Hepatocyte (in vitro differentiated cells): ENCODE results near the gene SPANXN2. TPM values are rescaled to one million over a fixed set of nuclear protein-coding genes. Genes with fewer than 3 reads are reported as not detected.
"Not testable (repeated sequence)": the region's sequence is repeated elsewhere in the genome, so short reads cannot be mapped to it uniquely, and the experiment has no call there.

Experiments
- DNase-seq: peaks from one replicate; pipeline ENCODE4 v3.0.0-alpha.2; 2016; ENCODE audit warnings: low spot score
- H2AFZ ChIP-seq: fragments of 200-600 bp; sonication (generic); 2 replicates; pipeline ENCODE4 v1.6.0; 2016; ENCODE audit warnings: antibody characterized with exemption, mild to moderate bottlenecking
- H3K27ac ChIP-seq: fragments of 200-600 bp; sonication (generic); 2 replicates; pipeline ENCODE4 v1.5.1; 2016; ENCODE audit warnings: mild to moderate bottlenecking
- H3K27me3 ChIP-seq: fragments of 200-600 bp; sonication (generic); 2 replicates; pipeline ENCODE4 v1.6.1; 2016
- H3K36me3 ChIP-seq: fragments of 200-600 bp; sonication (generic); replicated peaks from 2 replicates; pipeline ENCODE4 v1.5.1; 2016; ENCODE audit warnings: low read depth; ENCODE audit not compliant: insufficient read depth
- H3K4me1 ChIP-seq: fragments of 200-600 bp; sonication (generic); 2 replicates; pipeline ENCODE4 v1.5.1; 2016; ENCODE audit warnings: mild to moderate bottlenecking, moderate library complexity; ENCODE audit not compliant: insufficient read depth
- H3K4me2 ChIP-seq: fragments of 200-600 bp; sonication (generic); 2 replicates; pipeline ENCODE4 v1.6.0; 2016
- H3K4me3 ChIP-seq: fragments of 200-600 bp; sonication (generic); 2 replicates; pipeline ENCODE4 v1.5.1; 2016; ENCODE audit warnings: mild to moderate bottlenecking
- H3K79me2 ChIP-seq: fragments of 200-600 bp; sonication (generic); 2 replicates; pipeline ENCODE4 v1.6.0; 2017; ENCODE audit warnings: mild to moderate bottlenecking
- H3K9me2 ChIP-seq: fragments of 200-600 bp; sonication (generic); replicated peaks from 2 replicates; pipeline ENCODE4 v1.6.0; 2017; ENCODE audit warnings: mild to moderate bottlenecking; ENCODE audit not compliant: insufficient read depth
- H3K9me3 ChIP-seq: fragments of 200-600 bp; sonication (generic); 2 replicates; pipeline ENCODE4 v1.5.1; 2016; ENCODE audit warnings: low read depth, mild to moderate bottlenecking
- H4K20me1 ChIP-seq: fragments of 200-600 bp; sonication (generic); 2 replicates; pipeline ENCODE4 v1.6.0; 2016; ENCODE audit warnings: mild to moderate bottlenecking; ENCODE audit not compliant: insufficient read depth, poor library complexity, severe bottlenecking
- EZH2 ChIP-seq: fragments of 200-600 bp; sonication (generic); IDR thresholded peaks from 2 replicates; pipeline ENCODE4 v1.6.1; 2016; ENCODE audit warnings: antibody characterized with exemption, mild to moderate bottlenecking, borderline replicate concordance
- EZH2phosphoT487 ChIP-seq: fragments of 200-600 bp; sonication (generic); IDR thresholded peaks from one replicate; pipeline ENCODE4 v1.6.1; 2018; ENCODE audit warnings: antibody characterized with exemption, mild to moderate bottlenecking, low read depth, moderate library complexity; ENCODE audit not compliant: unreplicated experiment, severe bottlenecking
- WGBS: methylation state at CpG from one replicate; pipeline ENCODE4 v1.1.6; 2016; ENCODE audit warnings: low lambda C conversion rate; ENCODE audit errors: missing lambda C conversion rate; 5-methylcytosine and 5-hydroxymethylcytosine counted together
- polyA plus RNA-seq: library from polyadenylated mRNA; unstranded; fragments of >200 nt; fragmentation: Nextera tagmentation; extraction: Ambion mirVana; gene quantifications from 2 replicates; pipeline ENCODE4 v1.2.1, GENCODE V29; 2016
- total RNA-seq: library from RNA; depleted of rRNA; stranded (reverse); fragments of >200 nt; gene quantifications from 2 replicates; pipeline ENCODE4 v1.2.3, GENCODE V29; 2014
- TF ChIP-seq, protein P1 (sequence below): fragments of 200-600 bp; sonication (generic); IDR thresholded peaks from 2 replicates; pipeline ENCODE4 v1.5.1; 2016; ENCODE audit warnings: antibody characterized with exemption, mild to moderate bottlenecking; ENCODE audit not compliant: poor library complexity

The SPANXN2 gene, protein sequence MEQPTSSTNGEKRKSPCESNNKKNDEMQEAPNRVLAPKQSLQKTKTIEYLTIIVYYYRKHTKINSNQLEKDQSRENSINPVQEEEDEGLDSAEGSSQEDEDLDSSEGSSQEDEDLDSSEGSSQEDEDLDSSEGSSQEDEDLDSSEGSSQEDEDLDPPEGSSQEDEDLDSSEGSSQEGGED
- not detected in 2 replicates for total RNA-seq
- not detected in 2 replicates for polyA plus RNA-seq

DNA sequence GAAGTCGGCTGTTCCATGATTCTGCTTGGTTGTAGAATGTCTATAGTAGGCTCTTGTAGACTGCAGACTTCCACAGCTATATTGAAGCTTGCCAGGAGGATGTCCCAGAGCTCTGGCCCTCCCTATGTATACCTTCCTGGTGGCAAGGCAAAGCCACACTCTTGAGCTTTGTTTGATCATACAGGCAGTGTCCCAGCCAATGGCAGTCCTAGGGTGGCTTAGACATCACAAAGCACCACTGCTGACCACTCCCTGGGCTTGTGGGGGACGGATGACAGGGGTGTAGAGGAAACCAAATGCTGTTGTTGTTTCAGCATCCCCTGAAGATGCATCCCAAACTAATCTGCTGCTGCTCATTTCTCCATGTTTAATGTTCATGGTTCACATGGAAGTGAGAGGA, at the start of gene SPANXN2:
TSS of gene SPANXN2 (minus strand) at position 101 of the 400 bp plus-strand sequence. CDS start at position 17, 84 bp downstream.
- H3K4me2 ChIP-seq, H3K4me1 ChIP-seq, H3K79me2 ChIP-seq, H3K4me3 ChIP-seq, H3K27ac ChIP-seq, H3K9me3 ChIP-seq, H3K36me3 ChIP-seq, H3K9me2 ChIP-seq, H3K27me3 ChIP-seq, DNase-seq, H2AFZ ChIP-seq, H4K20me1 ChIP-seq: not testable (repeated sequence)
- 48% methylated on average over 2 of the region's 2 CpGs for WGBS

DNA sequence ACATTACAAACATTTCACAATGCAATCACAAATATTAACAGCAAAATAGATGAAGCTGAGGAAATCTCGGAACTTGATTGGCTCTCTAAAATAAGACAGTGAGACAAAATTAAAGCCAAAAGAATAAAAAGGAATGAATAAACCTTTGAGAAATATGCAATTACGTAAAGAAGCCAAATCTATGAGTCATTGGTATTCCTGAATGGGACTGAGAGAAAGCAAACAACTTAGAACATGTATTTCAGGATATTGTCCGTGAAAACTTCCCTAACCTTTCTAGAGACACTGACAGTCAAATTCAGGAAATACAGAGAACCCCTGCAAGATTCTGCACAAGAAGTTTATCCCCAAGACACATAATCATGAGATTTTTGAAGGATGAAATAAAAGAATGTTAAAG, 48.4 kb upstream of the SPANXN2 start:
- Histone ChIP-seq H3K4me1 (no peaks in the 10 kb centered on the region), H3K27me3 (no peaks in the 10 kb centered on the region), H3K27ac (no peak overlapping the region), H3K4me3 (no peak overlapping the region), H3K79me2 (no peaks in the 10 kb centered on the region), H3K9me2 (no peaks in the 10 kb centered on the region), H2AFZ (no peak overlapping the region), H3K9me3 (no peaks in the 10 kb centered on the region), H3K4me2 (no peak overlapping the region), H4K20me1 (no peaks in the 10 kb centered on the region), H3K36me3 (no peaks in the 10 kb centered on the region)
- TF ChIP-seq EZH2, result no peak
- TF ChIP-seq, protein P1, sequence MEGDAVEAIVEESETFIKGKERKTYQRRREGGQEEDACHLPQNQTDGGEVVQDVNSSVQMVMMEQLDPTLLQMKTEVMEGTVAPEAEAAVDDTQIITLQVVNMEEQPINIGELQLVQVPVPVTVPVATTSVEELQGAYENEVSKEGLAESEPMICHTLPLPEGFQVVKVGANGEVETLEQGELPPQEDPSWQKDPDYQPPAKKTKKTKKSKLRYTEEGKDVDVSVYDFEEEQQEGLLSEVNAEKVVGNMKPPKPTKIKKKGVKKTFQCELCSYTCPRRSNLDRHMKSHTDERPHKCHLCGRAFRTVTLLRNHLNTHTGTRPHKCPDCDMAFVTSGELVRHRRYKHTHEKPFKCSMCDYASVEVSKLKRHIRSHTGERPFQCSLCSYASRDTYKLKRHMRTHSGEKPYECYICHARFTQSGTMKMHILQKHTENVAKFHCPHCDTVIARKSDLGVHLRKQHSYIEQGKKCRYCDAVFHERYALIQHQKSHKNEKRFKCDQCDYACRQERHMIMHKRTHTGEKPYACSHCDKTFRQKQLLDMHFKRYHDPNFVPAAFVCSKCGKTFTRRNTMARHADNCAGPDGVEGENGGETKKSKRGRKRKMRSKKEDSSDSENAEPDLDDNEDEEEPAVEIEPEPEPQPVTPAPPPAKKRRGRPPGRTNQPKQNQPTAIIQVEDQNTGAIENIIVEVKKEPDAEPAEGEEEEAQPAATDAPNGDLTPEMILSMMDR, result no peak
- TF ChIP-seq EZH2phosphoT487, result no peak
- 53% methylated on average over 3 of the region's 3 CpGs for WGBS
- no peak for DNase-seq

DNA sequence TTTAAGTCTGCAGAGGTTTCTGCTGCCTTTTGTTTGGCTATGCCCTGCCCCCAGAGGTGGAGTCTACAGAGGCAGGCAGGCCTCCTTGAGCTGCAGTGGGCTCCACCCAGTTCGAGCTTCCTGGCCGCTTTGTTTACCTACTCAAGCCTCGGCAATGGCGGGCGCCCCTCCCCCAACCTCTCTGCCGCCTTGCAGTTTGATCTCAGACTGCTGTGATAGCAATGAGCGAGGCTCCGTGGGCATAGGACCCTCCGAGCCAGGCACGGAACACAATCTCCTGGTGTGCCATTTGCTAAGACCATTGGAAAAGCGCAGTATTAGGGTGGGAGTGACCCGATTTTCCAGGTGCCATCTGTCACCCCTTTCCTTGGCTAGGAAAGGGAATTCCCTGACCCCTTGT, 47.2 kb upstream of the SPANXN2 start:
- not testable (repeated sequence) for H4K20me1 ChIP-seq, H3K9me2 ChIP-seq, H2AFZ ChIP-seq, H3K79me2 ChIP-seq, DNase-seq, H3K27me3 ChIP-seq, H3K9me3 ChIP-seq, H3K4me3 ChIP-seq, H3K4me2 ChIP-seq, H3K36me3 ChIP-seq, H3K4me1 ChIP-seq, H3K27ac ChIP-seq
- 84% methylated on average over 12 of the region's 12 CpGs for WGBS

DNA sequence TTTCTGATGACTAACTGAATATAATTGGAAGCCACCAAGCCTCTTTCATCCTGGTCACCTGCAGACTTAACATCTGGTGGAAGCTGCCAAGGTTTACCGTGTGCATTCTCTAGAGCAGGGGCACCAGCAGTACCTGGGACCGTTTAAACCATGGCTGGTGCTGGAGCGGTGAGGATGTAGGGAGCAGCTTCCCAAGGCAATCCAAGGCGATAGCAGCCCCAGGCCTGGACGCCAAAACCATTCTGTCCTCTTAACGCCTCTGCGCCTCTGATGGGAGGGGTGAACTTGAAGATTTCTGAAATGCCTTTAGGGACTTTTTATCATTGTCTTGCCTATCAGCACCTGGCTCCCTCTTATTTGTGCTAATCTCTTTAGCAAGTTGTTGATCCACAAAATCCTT, 37.3 kb upstream of the SPANXN2 start:
- DNase-seq, result no peak
- no peak overlapping the region for H3K4me3 ChIP-seq
- H3K27me3 ChIP-seq, result no peaks in the 10 kb centered on the region
- H3K9me2 ChIP-seq, result no peaks in the 10 kb centered on the region
- H3K9me3 ChIP-seq, result no peaks in the 10 kb centered on the region
- WGBS, result 82% methylated on average over 7 of the region's 7 CpGs
- no peak overlapping the region for H3K27ac ChIP-seq
- H2AFZ ChIP-seq, result no peak overlapping the region
- H4K20me1 ChIP-seq, result no peaks in the 10 kb centered on the region
- no peaks in the 10 kb centered on the region for H3K4me1 ChIP-seq
- no peak overlapping the region for H3K4me2 ChIP-seq
- no peaks in the 10 kb centered on the region for H3K36me3 ChIP-seq
- TF ChIP-seq EZH2phosphoT487 (no peak), EZH2 (no peak)
- TF ChIP-seq, protein P1, result no peak
- no peaks in the 10 kb centered on the region for H3K79me2 ChIP-seq
